Thyroid gland (tissue), 4 donors: ENCODE results near the gene CRYGN.

Experiments used
- POLR2A ChIP-seq, 2 donors: fragments of 450-650 bp; IDR thresholded peaks; one replicate each; pipeline ENCODE4 v1.6.1; 2017; ENCODE audit warnings: antibody characterized with exemption in 2 of 2, mild to moderate bottlenecking in 2 of 2, moderate library complexity in 1 of 2
- TF ChIP-seq, protein P1 (sequence below), 6 experiments: fragments of 200-600 bp in 3 of 6; fragments of 450-650 bp in 3 of 6; sonication (generic) in 3 of 6; IDR thresholded peaks; one replicate each; pipeline ENCODE4 v1.5.1; 2016 to 2019; ENCODE audit warnings: antibody characterized with exemption in 6 of 6, mild to moderate bottlenecking in 2 of 6, inconsistent platforms in 1 of 6, moderate library complexity in 1 of 6

DNA sequence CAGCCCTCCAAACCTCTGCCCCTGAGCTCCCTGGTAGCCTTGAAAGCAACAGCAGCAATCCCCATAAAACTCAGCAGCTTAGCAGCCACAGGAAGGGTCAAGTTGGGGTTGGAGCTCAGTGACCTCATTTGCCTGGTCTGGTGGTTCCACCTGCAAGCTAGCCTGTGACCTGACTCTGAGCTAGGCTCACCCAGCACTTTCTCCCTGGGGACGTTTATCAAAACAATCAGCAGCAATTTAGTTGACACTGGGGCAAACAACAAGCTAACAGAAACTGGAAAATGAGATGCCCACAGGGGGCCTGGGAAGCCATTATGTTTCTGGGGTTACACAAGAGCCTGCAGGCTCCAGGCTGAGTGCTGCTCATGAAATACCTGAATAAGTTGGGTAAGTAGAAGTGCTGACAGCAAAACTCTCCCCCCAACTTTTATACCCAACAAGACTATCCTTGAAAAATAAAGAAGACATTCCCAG is 22.4 kb upstream of the CRYGN start:
- no peak for TF ChIP-seq POLR2A (IDR thresholded peaks at IDR 0.05)
- TF ChIP-seq, protein P1, sequence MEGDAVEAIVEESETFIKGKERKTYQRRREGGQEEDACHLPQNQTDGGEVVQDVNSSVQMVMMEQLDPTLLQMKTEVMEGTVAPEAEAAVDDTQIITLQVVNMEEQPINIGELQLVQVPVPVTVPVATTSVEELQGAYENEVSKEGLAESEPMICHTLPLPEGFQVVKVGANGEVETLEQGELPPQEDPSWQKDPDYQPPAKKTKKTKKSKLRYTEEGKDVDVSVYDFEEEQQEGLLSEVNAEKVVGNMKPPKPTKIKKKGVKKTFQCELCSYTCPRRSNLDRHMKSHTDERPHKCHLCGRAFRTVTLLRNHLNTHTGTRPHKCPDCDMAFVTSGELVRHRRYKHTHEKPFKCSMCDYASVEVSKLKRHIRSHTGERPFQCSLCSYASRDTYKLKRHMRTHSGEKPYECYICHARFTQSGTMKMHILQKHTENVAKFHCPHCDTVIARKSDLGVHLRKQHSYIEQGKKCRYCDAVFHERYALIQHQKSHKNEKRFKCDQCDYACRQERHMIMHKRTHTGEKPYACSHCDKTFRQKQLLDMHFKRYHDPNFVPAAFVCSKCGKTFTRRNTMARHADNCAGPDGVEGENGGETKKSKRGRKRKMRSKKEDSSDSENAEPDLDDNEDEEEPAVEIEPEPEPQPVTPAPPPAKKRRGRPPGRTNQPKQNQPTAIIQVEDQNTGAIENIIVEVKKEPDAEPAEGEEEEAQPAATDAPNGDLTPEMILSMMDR (IDR thresholded peaks at IDR 0.05): no peak
